H1 (cell line): Measurements from ENCODE around the gene OR6Q1. TPM values are rescaled to one million over a fixed set of nuclear protein-coding genes. Genes with fewer than 3 reads are reported as not detected.

Experiments used
- CTCF ChIA-PET: fragments of 300-600 bp; sonication (Branson Sonifier 250); formaldehyde crosslinking; loops from one replicate; lab custom pipeline; 2021; ENCODE audit not compliant: partially characterized antibody; lab: Charles Lee
- POLR2A ChIA-PET: fragments of 300-600 bp; sonication (Branson Sonifier 250); formaldehyde crosslinking; loops from one replicate; lab custom pipeline; 2021; ENCODE audit warnings: inconsistent platforms; ENCODE audit not compliant: partially characterized antibody; lab: Charles Lee
- DNase-seq, 2 experiments: peaks; one replicate each; pipeline versions ENCODE4 v3.0.0 to v3.0.0-alpha.2; 2010 to 2022; ENCODE audit warnings: low spot score in 2 of 2, low read depth in 1 of 2, mixed read lengths in 1 of 2
- FAIRE-seq: peaks from 2 replicates; lab custom pipeline; 2011; peaks lifted over from hg19 to GRCh38; lab: Jason Lieb, UNC
- H2AFZ ChIP-seq: 2 replicates; pipeline ENCODE4 v1.8.1; 2012; ENCODE audit warnings: low read length, inconsistent platforms
- H2AK5ac ChIP-seq: 2 replicates; pipeline ENCODE4 v1.6.1; 2013; ENCODE audit warnings: low read depth, low read length
- H2BK120ac ChIP-seq: replicated peaks from 2 replicates; pipeline ENCODE3; 2013; ENCODE audit warnings: low read depth, low read length, inconsistent platforms
- H2BK12ac ChIP-seq: 2 replicates; pipeline ENCODE4 v1.6.1; 2013; ENCODE audit warnings: low read depth, low read length
- H2BK15ac ChIP-seq: 2 replicates; pipeline ENCODE4 v1.6.1; 2013; ENCODE audit warnings: low read length
- H2BK20ac ChIP-seq: 2 replicates; pipeline ENCODE4 v1.6.1; 2013; ENCODE audit warnings: low read length
- H2BK5ac ChIP-seq: 2 replicates; pipeline ENCODE4 v1.6.1; 2013; ENCODE audit warnings: low read depth, low read length
- H3K14ac ChIP-seq: 2 replicates; pipeline ENCODE4 v1.6.1; 2013; ENCODE audit warnings: inconsistent platforms; ENCODE audit not compliant: insufficient read length
- H3K18ac ChIP-seq: 2 replicates; pipeline ENCODE4 v1.6.1; 2013; ENCODE audit warnings: low read length; ENCODE audit errors: extremely low read depth
- H3K23ac ChIP-seq: 2 replicates; pipeline ENCODE4 v1.6.1; 2013; ENCODE audit warnings: inconsistent platforms; ENCODE audit not compliant: insufficient read length
- H3K23me2 ChIP-seq: 2 replicates; pipeline ENCODE4 v1.6.1; 2013; ENCODE audit warnings: low read depth, low read length
- H3K27ac ChIP-seq: 2 replicates; pipeline ENCODE4 v1.6.1; 2011; ENCODE audit warnings: low read depth, low read length, inconsistent platforms
- H3K27me3 ChIP-seq, 4 experiments: replicated peaks in 1 of 4; 1 replicate in 1 of 4; 2 replicates in 3 of 4; pipeline versions ENCODE4 v1.6.1 to v1.8.1; 2011 to 2013; ENCODE audit warnings: low read length in 3 of 4, mild to moderate bottlenecking in 3 of 4, inconsistent platforms in 2 of 4, mixed read lengths in 2 of 4, moderate library complexity in 1 of 4; ENCODE audit not compliant: control insufficient read depth in 3 of 4, insufficient read depth in 3 of 4; ENCODE audit errors: extremely low read depth in 1 of 4
- H3K36me3 ChIP-seq, 4 experiments: 2 replicates each; pipeline versions ENCODE4 v1.6.1 to v1.8.1; 2011 to 2013; ENCODE audit warnings: mild to moderate bottlenecking in 4 of 4, low read length in 3 of 4, moderate library complexity in 2 of 4, control low read depth in 1 of 4, inconsistent platforms in 1 of 4; ENCODE audit not compliant: insufficient read depth in 4 of 4, control insufficient read depth in 2 of 4
- H3K4ac ChIP-seq: replicated peaks from 2 replicates; pipeline ENCODE3; 2013; ENCODE audit warnings: low read length, low read depth, mixed read lengths, inconsistent platforms; ENCODE audit not compliant: insufficient read length
- H3K4me1 ChIP-seq, 4 experiments: replicated peaks in 1 of 4; 1 replicate in 1 of 4; 2 replicates in 3 of 4; pipeline versions ENCODE4 v1.6.1 to v1.8.1; 2011 to 2013; ENCODE audit warnings: low read length in 3 of 4, inconsistent platforms in 2 of 4, mixed read lengths in 1 of 4; ENCODE audit not compliant: insufficient read depth in 4 of 4, control insufficient read depth in 3 of 4
- H3K4me2 ChIP-seq, 2 experiments: 2 replicates each; pipeline versions ENCODE4 v1.6.1 to v1.8.1; 2011 to 2013; ENCODE audit warnings: low read depth in 2 of 2, low read length in 2 of 2, control low read depth in 1 of 2, inconsistent platforms in 1 of 2, mild to moderate bottlenecking in 1 of 2; ENCODE audit not compliant: insufficient read depth in 1 of 2
- H3K4me3 ChIP-seq, 4 experiments: fragments of 200-600, 300-600 bp in 1 of 4; sonication (generic), shearing (Covaris generic), sonication (Bioruptor Twin) in 1 of 4; 2 replicates each; pipeline versions ENCODE4 v1.5.1 to v1.8.1; 2011 to 2016; ENCODE audit warnings: low read length in 4 of 4, low read depth in 3 of 4, control low read depth in 2 of 4, inconsistent platforms in 2 of 4, mild to moderate bottlenecking in 2 of 4, mixed read lengths in 1 of 4, moderate library complexity in 1 of 4; ENCODE audit not compliant: insufficient read depth in 2 of 4; ENCODE audit errors: extremely low read depth in 1 of 4
- H3K56ac ChIP-seq: replicated peaks from 2 replicates; pipeline ENCODE3; 2013; ENCODE audit warnings: low read depth, mild to moderate bottlenecking, mixed read lengths, low read length, inconsistent platforms; ENCODE audit not compliant: insufficient read length
- H3K79me1 ChIP-seq: 2 replicates; pipeline ENCODE4 v1.6.1; 2013; ENCODE audit warnings: low read depth, low read length, control low read depth
- H3K79me2 ChIP-seq, 2 experiments: 2 replicates each; pipeline versions ENCODE4 v1.6.1 to v1.8.1; 2012 to 2013; ENCODE audit warnings: low read length in 2 of 2, mild to moderate bottlenecking in 2 of 2, inconsistent platforms in 1 of 2; ENCODE audit not compliant: insufficient read depth in 2 of 2, control insufficient read depth in 1 of 2
- H3K9ac ChIP-seq, 4 experiments: replicated peaks in 1 of 4; 1 replicate in 1 of 4; 2 replicates in 3 of 4; pipeline versions ENCODE4 v1.6.1 to v1.8.1; 2011 to 2013; ENCODE audit warnings: low read depth in 3 of 4, low read length in 3 of 4, control low read depth in 2 of 4, mild to moderate bottlenecking in 2 of 4, moderate library complexity in 2 of 4, inconsistent platforms in 1 of 4; ENCODE audit errors: extremely low read depth in 1 of 4
- H3K9me3 ChIP-seq, 2 experiments: 2 replicates each; pipeline versions ENCODE4 v1.6.1 to v1.8.1; 2012 to 2013; ENCODE audit warnings: mild to moderate bottlenecking in 2 of 2, moderate library complexity in 2 of 2, control low read depth in 1 of 2, inconsistent platforms in 1 of 2, low read depth in 1 of 2, low read length in 1 of 2, mixed read lengths in 1 of 2; ENCODE audit not compliant: insufficient read depth in 2 of 2
- H4K20me1 ChIP-seq, 2 experiments: replicated peaks in 1 of 2; 2 replicates each; pipeline versions ENCODE3 to v1.8.1; 2011 to 2013; ENCODE audit warnings: inconsistent platforms in 2 of 2, low read length in 2 of 2, mild to moderate bottlenecking in 1 of 2; ENCODE audit not compliant: insufficient read depth in 2 of 2, control insufficient read depth in 1 of 2
- H4K5ac ChIP-seq: 2 replicates; pipeline ENCODE4 v1.6.1; 2013; ENCODE audit warnings: low read length, low read depth, mixed read lengths, inconsistent platforms; ENCODE audit not compliant: insufficient read length
- H4K8ac ChIP-seq: 2 replicates; pipeline ENCODE4 v1.8.0; 2013; ENCODE audit warnings: mild to moderate bottlenecking, moderate library complexity, low read length, inconsistent platforms; ENCODE audit not compliant: insufficient read depth; ENCODE audit errors: extremely low read depth
- H4K91ac ChIP-seq: replicated peaks from 2 replicates; pipeline ENCODE3; 2013; ENCODE audit warnings: low read length, mixed read lengths, inconsistent platforms; ENCODE audit not compliant: insufficient read length
- ASH2L ChIP-seq: fragments of 200-600, 300-600 bp; sonication (generic); IDR thresholded peaks from one replicate; pipeline ENCODE4 v1.7.1; 2017; ENCODE audit warnings: low read length
- BACH1 ChIP-seq: IDR thresholded peaks from 2 replicates; pipeline ENCODE4 v1.6.1; 2012; ENCODE audit warnings: low read length, improper control_type of control experiment
- CTBP2 ChIP-seq: IDR thresholded peaks from 2 replicates; pipeline ENCODE4 v1.7.0; 2011; ENCODE audit warnings: borderline replicate concordance, mild to moderate bottlenecking, moderate library complexity, mixed read lengths, low read length; ENCODE audit not compliant: insufficient read depth, insufficient read length
- EGR1 ChIP-seq: IDR thresholded peaks from 2 replicates; pipeline ENCODE4 v1.6.1; 2011; ENCODE audit warnings: low read depth, low read length, borderline replicate concordance
- EZH2 ChIP-seq: fragments of 200-600 bp; sonication (generic); IDR thresholded peaks from 2 replicates; pipeline ENCODE4 v1.7.1; 2012; ENCODE audit warnings: low read depth, mild to moderate bottlenecking, moderate library complexity, low read length, inconsistent platforms; ENCODE audit not compliant: severe bottlenecking
- GABPA ChIP-seq: IDR thresholded peaks from 2 replicates; pipeline ENCODE4 v1.6.1; 2011; ENCODE audit warnings: mild to moderate bottlenecking, low read length, moderate library complexity, borderline replicate concordance; ENCODE audit not compliant: insufficient read depth
- JUN ChIP-seq: IDR thresholded peaks from 2 replicates; pipeline ENCODE4 v1.6.1; 2011; ENCODE audit warnings: low read depth, mild to moderate bottlenecking, improper control_type of control experiment, low read length
- NANOG ChIP-seq: IDR thresholded peaks from 2 replicates; pipeline ENCODE4 v1.6.1; 2011; ENCODE audit warnings: low read length, low read depth, mild to moderate bottlenecking, inconsistent platforms; ENCODE audit not compliant: insufficient read depth, poor library complexity, severe bottlenecking
- PHF8 ChIP-seq: fragments of 200-600 bp; sonication (generic); conservative IDR thresholded peaks from 2 replicates; pipeline ENCODE4 v1.7.1; 2012; ENCODE audit warnings: low read depth, mild to moderate bottlenecking, inconsistent platforms, low read length, moderate library complexity
- RAD21 ChIP-seq, 2 experiments: IDR thresholded peaks in 1 of 2; conservative IDR thresholded peaks in 1 of 2; 2 replicates each; pipeline ENCODE4 v1.6.1; 2011; ENCODE audit warnings: low read depth in 2 of 2, low read length in 2 of 2, improper control_type of control experiment in 1 of 2, inconsistent platforms in 1 of 2, mild to moderate bottlenecking in 1 of 2, moderate library complexity in 1 of 2
- SIRT6 ChIP-seq: IDR thresholded peaks from one replicate; pipeline ENCODE4 v1.7.1; 2012; ENCODE audit warnings: low read length, inconsistent platforms
- SIX5 ChIP-seq: IDR thresholded peaks from 2 replicates; pipeline ENCODE4 v1.6.1; 2011; ENCODE audit warnings: mild to moderate bottlenecking, low read depth, low read length
- SP1 ChIP-seq: IDR thresholded peaks from 2 replicates; pipeline ENCODE4 v1.6.1; 2011; ENCODE audit warnings: low read depth, low read length
- SRF ChIP-seq: IDR thresholded peaks from 2 replicates; pipeline ENCODE4 v1.6.1; 2011; ENCODE audit warnings: mild to moderate bottlenecking, low read depth, low read length, moderate library complexity
- WGBS, 2 experiments: shearing (Covaris generic) in 1 of 2; methylation state at CpG; one replicate each; pipeline versions ENCODE4 v1.1.6 to v1.1.7; 2013 to 2015; ENCODE audit warnings: low lambda C conversion rate in 2 of 2, mixed read lengths in 2 of 2, inconsistent platforms in 1 of 2, low coverage in 1 of 2, missing lambda C conversion rate in 1 of 2; ENCODE audit not compliant: insufficient replicate concordance in 2 of 2, insufficient coverage in 1 of 2, insufficient read length in 1 of 2; ENCODE audit errors: extremely low coverage in 1 of 2, missing lambda C conversion rate in 1 of 2; 5-methylcytosine and 5-hydroxymethylcytosine counted together
- polyA plus RNA-seq, 7 experiments: library from polyadenylated mRNA; depleted of rRNA in 3 of 7; stranded (reverse) in 5 of 7; unstranded in 2 of 7; fragments of >200 nt in 5 of 7; fragments of 200-250 nt in 2 of 7; gene quantifications; 1 replicate in 5 of 7; 2 replicates in 1 of 7; 4 replicates in 1 of 7; pipeline versions ENCODE4 v1.2.1 to v1.2.3, GENCODE V29; 2011 to 2013; ENCODE audit warnings: missing spikeins in 2 of 7, mixed read lengths in 2 of 7
- total RNA-seq: library from RNA; stranded (reverse); fragmentation: NEBNext Ultra II Directional; extraction: Animal tissue kit (Norgen Biotek cat#: 25700); gene quantifications from 2 replicates; pipeline ENCODE4 v1.2.1, GENCODE V29; 2021
- TF ChIP-seq, protein P1 (sequence below): IDR thresholded peaks from 2 replicates; pipeline ENCODE4 v1.6.1; 2012; ENCODE audit warnings: inconsistent platforms

Gene OR6Q1
- total and polyA plus RNA-seq, 2 of the 8 experiments (the other 6 are each of a cell fraction or from before 2014, with no cell fraction given) = not detected

- Histone ChIP-seq H4K20me1 (no peaks in the 10 kb centered on the region), H3K9me3 (no peaks in the 10 kb centered on the region), H3K27ac (no peak overlapping the region), H3K56ac (no peak overlapping the region), H2BK15ac (no peak overlapping the region), H2BK12ac (no peak overlapping the region), H2BK20ac (no peak overlapping the region), H3K79me1 (no peaks in the 10 kb centered on the region), H3K4me1 (no peaks in the 10 kb centered on the region), H2BK120ac (no peak overlapping the region), H3K4me2 (no peak overlapping the region), H2AK5ac (no peak overlapping the region), H3K23ac (no peak overlapping the region), H3K4ac (no peak overlapping the region), H2BK5ac (no peak overlapping the region), H3K23me2 (no peaks in the 10 kb centered on the region), H3K14ac (no peak overlapping the region), H2AFZ (no peak overlapping the region), H3K4me3 (no peak overlapping the region), H3K18ac (no peak overlapping the region), H3K9ac (no peak overlapping the region), H3K36me3 (no peaks in the 10 kb centered on the region), H4K91ac (no peak overlapping the region), H3K79me2 (no peaks in the 10 kb centered on the region), H4K5ac (no peak overlapping the region), H4K8ac (no peak overlapping the region), H3K27me3 (no peaks in the 10 kb centered on the region)
- no peak for FAIRE-seq
- WGBS, 2 experiments = 70% methylated on average over 5 of the region's 5 CpGs; no CpG with 5 or more reads in 1 of the 2 experiments
- no peak for DNase-seq
- ChIA-PET CTCF (interaction anchor here (1.2 kb wide), 1 partner anchor 193 kb away, joined by 3 read pairs; no protein-coding TSS in a partner anchor), POLR2A (no interaction called here)
- TF ChIP-seq SRF = no peak
- TF ChIP-seq NANOG = no peak
- no peak for TF ChIP-seq EZH2
- no peak for TF ChIP-seq GABPA
- no peak for TF ChIP-seq BACH1
- TF ChIP-seq SIRT6 = no peak
- no peak for TF ChIP-seq CTBP2
- no peak for TF ChIP-seq EGR1
- TF ChIP-seq ASH2L = no peak
- TF ChIP-seq, protein P1, sequence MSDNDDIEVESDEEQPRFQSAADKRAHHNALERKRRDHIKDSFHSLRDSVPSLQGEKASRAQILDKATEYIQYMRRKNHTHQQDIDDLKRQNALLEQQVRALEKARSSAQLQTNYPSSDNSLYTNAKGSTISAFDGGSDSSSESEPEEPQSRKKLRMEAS = no peak
- no peak for TF ChIP-seq JUN
- TF ChIP-seq PHF8 = no peak
- TF ChIP-seq SP1 = no peak
- TF ChIP-seq RAD21 (IDR thresholded peaks at IDR 0.05 in 1 of 2, conservative IDR thresholded peaks at IDR 0.05 in 1 of 2; ENCODE audit: low read depth in 2 of 2, low read length in 2 of 2) = no peak
- TF ChIP-seq SIX5 = no peak
Observed at GRCh38 chr11:58000699-58001098, 30.1 kb upstream of the OR6Q1 start.
